ENCODE results near the gene NOS2. TPM values are rescaled to one million over a fixed set of nuclear protein-coding genes. Genes with fewer than 3 reads are reported as not detected.
A peak's percentile ranks its signal among the peaks of the same experiment; 100 is the strongest.

Gene NOS2
- total RNA-seq, 6 donors from 2014 or later, result 0.29 to 1.7 (median 0.78) TPM; not detected in 1

- H3K4me3 ChIP-seq, result no peak overlapping the region
- TF ChIP-seq, protein P1, sequence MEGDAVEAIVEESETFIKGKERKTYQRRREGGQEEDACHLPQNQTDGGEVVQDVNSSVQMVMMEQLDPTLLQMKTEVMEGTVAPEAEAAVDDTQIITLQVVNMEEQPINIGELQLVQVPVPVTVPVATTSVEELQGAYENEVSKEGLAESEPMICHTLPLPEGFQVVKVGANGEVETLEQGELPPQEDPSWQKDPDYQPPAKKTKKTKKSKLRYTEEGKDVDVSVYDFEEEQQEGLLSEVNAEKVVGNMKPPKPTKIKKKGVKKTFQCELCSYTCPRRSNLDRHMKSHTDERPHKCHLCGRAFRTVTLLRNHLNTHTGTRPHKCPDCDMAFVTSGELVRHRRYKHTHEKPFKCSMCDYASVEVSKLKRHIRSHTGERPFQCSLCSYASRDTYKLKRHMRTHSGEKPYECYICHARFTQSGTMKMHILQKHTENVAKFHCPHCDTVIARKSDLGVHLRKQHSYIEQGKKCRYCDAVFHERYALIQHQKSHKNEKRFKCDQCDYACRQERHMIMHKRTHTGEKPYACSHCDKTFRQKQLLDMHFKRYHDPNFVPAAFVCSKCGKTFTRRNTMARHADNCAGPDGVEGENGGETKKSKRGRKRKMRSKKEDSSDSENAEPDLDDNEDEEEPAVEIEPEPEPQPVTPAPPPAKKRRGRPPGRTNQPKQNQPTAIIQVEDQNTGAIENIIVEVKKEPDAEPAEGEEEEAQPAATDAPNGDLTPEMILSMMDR (IDR thresholded peaks at IDR 0.05), result no peak
- TF ChIP-seq EP300 (IDR thresholded peaks at IDR 0.05), result no peak
- TF ChIP-seq POLR2AphosphoS5 (IDR thresholded peaks at IDR 0.05), result no peak
- TF ChIP-seq POLR2A (IDR thresholded peaks at IDR 0.05), result no peak
- ATAC-seq (ENCODE audit: low FRiP score in 2 of 2) (no peak), DNase-seq (no peak)
- H3K4me1 ChIP-seq, result peaks cover 6 to 11% (median 10%) of the 10 kb centered on the region in 4 donors
- 80 to 83% methylated on average over 2 to 3 of the region's 3 CpGs for WGBS, 2 donors
- H3K9me3 ChIP-seq, result no peaks in the 10 kb centered on the region
- H3K27me3 ChIP-seq, result peaks cover 0 to 11% (median 5%) of the 10 kb centered on the region in 4 donors
- H3K27ac ChIP-seq, result no peak overlapping the region
- no peaks in the 10 kb centered on the region for H3K36me3 ChIP-seq
Measured at GRCh38 chr17:27788919-27789318, 11.4 kb downstream of the NOS2 start.

GRCh38 chr17:27783440-27784350, 16.6 kb downstream of the NOS2 start:
- H3K27ac ChIP-seq, result peak overlapping the region; percentile 15 to 77 (median 49)
- DNase-seq, result no peak

DNA sequence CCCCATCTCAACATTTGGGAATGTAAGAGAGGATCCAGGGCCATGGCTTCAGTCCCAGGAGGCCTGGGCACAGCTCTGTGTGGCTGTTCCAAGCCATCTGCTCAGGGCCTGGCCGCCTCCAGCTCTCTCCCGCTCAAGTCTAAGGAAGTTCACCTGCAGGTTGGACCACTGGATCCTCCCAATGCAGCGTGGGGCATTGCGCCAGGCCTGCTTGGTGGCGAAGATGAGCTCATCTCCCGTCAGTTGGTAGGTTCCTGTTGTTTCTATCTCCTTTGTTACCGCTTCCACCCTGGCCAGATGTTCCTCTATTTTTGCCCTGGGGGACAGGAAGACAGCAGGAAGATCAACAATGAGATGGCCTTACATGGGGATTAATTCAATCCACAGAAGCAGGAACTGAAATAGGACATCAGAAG, 17.5 kb downstream of the NOS2 start:
- Histone ChIP-seq H3K27ac (peak overlapping the region in 1 of 4 donors; percentile 65), H3K4me1 (peaks cover 0 to 11% (median 9%) of the 10 kb centered on the region in 4 donors), H3K27me3 (no peaks in the 10 kb centered on the region), H3K36me3 (no peaks in the 10 kb centered on the region), H3K4me3 (no peak overlapping the region), H3K9me3 (no peaks in the 10 kb centered on the region)
- DNase-seq, result no peak
- 47 to 69% methylated on average over 6 to 7 of the region's 7 CpGs for WGBS, 2 donors
- TF ChIP-seq POLR2AphosphoS5 (IDR thresholded peaks at IDR 0.05) (peak; percentile 45 to 52), POLR2A (IDR thresholded peaks at IDR 0.05) (no peak)
- ATAC-seq (ENCODE audit: low FRiP score in 2 of 2), result no peak

More at GRCh38 chr17:27783440-27784350, 16.6 kb downstream of the NOS2 start:
- TF ChIP-seq EP300 (IDR thresholded peaks at IDR 0.05) (no peak), POLR2A (IDR thresholded peaks at IDR 0.05) (no peak)
- Histone ChIP-seq H3K4me3 (no peak overlapping the region), H3K27me3 (no peaks in the 10 kb centered on the region), H3K4me1 (peaks cover 0 to 11% (median 9%) of the 10 kb centered on the region in 4 donors), H3K9me3 (no peaks in the 10 kb centered on the region), H3K36me3 (no peaks in the 10 kb centered on the region)
- WGBS, 2 donors, result 70 to 90% methylated on average over 4 to 9 of the region's 9 CpGs
- ATAC-seq (ENCODE audit: low FRiP score in 2 of 2), result no peak

DNA sequence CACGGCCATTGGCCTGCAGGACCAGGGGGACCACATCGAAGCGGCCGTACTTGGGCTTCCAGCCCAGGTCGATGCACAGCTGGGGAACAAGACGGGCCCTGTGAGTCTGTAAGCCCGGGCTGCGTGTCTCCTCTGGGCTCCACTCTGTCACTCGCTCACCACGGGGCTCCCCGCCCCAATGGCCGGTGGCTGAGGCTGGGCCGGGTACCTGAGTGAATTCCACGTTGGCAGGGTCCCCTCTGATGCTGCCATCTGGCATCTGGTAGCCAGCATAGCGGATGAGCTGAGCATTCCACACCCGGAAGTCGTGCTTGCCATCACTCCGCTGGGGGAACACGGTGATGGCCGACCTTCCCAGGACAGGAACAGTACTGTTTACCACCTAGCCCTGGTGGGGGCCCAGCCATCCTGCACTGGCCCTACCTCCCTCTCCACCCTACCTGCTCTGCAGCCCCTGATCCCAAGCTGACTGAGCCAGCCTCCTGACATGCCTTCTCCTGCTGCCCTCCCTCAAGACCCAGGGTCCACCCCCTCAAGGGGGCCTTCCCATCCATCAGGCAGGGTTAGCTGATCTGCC, 19.4 kb downstream of the NOS2 start:
- ATAC-seq (ENCODE audit: low FRiP score in 2 of 2), result no peak

DNA sequence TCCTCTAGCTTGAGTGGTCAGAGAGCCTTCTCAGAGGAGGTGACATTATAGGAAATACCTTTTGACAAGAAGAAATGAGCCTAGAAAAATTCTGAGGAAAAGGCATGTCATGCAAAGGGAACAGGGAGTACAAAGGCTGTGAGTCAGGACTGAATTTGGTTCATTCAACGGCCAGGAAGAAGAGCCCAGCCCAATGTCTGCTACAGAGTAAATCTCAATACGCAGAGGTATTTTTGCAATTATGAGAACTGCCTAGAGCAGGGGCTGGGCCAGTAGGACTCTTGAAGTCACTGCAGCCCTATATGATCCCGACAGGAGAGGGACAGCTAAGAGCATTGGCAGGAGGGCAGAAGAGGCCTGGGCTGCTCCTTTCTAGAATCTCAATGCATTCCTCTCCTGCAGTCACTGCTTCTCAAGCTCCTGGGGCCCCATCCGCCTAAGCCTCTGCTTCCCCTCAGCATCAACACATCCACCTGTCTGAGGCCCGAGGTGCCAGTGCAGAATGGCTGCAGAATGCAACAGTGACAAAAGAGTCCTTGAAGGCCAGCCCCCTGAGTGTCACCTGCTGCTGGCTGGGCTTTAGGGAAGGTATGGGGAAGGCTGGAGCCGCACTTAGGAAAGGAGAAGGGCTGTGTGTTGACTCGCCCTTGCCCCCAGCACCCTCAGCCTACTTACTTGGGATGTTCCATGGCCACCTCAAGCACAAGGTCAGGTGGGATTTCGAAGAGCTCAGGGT, 20.1 kb downstream of the NOS2 start:
- Histone ChIP-seq H3K36me3 (no peaks in the 10 kb centered on the region), H3K9me3 (no peaks in the 10 kb centered on the region), H3K27me3 (no peaks in the 10 kb centered on the region), H3K4me1 (peaks cover 0 to 11% (median 9%) of the 10 kb centered on the region in 4 donors), H3K4me3 (no peak overlapping the region), H3K27ac (no peak overlapping the region)
- TF ChIP-seq EP300 (IDR thresholded peaks at IDR 0.05), result no peak
- TF ChIP-seq, protein P1 (IDR thresholded peaks at IDR 0.05), result no peak
- TF ChIP-seq POLR2AphosphoS5 (IDR thresholded peaks at IDR 0.05), result no peak
- no peak for TF ChIP-seq POLR2A (IDR thresholded peaks at IDR 0.05)
- ATAC-seq (ENCODE audit: low FRiP score in 2 of 2), result no peak
- DNase-seq, result no peak
- whole genome bisulfite sequencing, 2 donors, result 79 to 85% methylated on average over 7 to 8 of the region's 8 CpGs

More for the DNA sequence above, 19.4 kb downstream of the NOS2 start:
- Histone ChIP-seq H3K27ac (no peak overlapping the region), H3K4me3 (no peak overlapping the region), H3K36me3 (no peaks in the 10 kb centered on the region), H3K27me3 (no peaks in the 10 kb centered on the region), H3K4me1 (peaks cover 0 to 11% (median 9%) of the 10 kb centered on the region in 4 donors), H3K9me3 (no peaks in the 10 kb centered on the region)
- no peak for DNase-seq
- no peak for TF ChIP-seq POLR2A (IDR thresholded peaks at IDR 0.05)
- TF ChIP-seq, protein P1 (IDR thresholded peaks at IDR 0.05), result no peak
- TF ChIP-seq EP300 (IDR thresholded peaks at IDR 0.05), result no peak
- TF ChIP-seq POLR2AphosphoS5 (IDR thresholded peaks at IDR 0.05), result no peak
- 86 to 93% methylated on average over 4 to 17 of the region's 20 CpGs for WGBS, 2 donors

Measured in upper lobe of left lung (tissue), 6 donors.